Prostate gland (tissue), 2 donors: ENCODE data around the gene PEAR1.

Source experiments
- CTCF ChIP-seq, 4 experiments: fragments of 200-600 bp in 2 of 4; fragments of 450-650 bp in 2 of 4; sonication (generic) in 2 of 4; IDR thresholded peaks; 1 replicate in 3 of 4; 2 replicates in 1 of 4; pipeline ENCODE4 v1.5.1; 2016 to 2019; ENCODE audit warnings: antibody characterized with exemption in 4 of 4, mild to moderate bottlenecking in 2 of 4, moderate library complexity in 2 of 4
- POLR2AphosphoS5 ChIP-seq: sonication (generic); formaldehyde crosslinking; IDR thresholded peaks from one replicate; pipeline ENCODE4 v1.6.1; 2017; ENCODE audit warnings: antibody characterized with exemption

- TF ChIP-seq CTCF (IDR thresholded peaks at IDR 0.05) (no peak), POLR2AphosphoS5 (no peak)
Measured at GRCh38 chr1:156873659-156874058, 19.9 kb upstream of the PEAR1 start.
